Measurements from ENCODE around the gene IFNA8.
"Not testable (repeated sequence)": the region's sequence is repeated elsewhere in the genome, so short reads cannot be mapped to it uniquely, and the experiment has no call there.

Gene IFNA8

GRCh38 chr9:21408817-21409216, at the start of gene IFNA8:
TSS of gene IFNA8 (plus strand) at chr9:21409117. CDS start at chr9:21409177, 60 bp downstream.
- no peak for DNase-seq

- no peak for DNase-seq
Measured at GRCh38 chr9:21362287-21362686, 46.6 kb upstream of the IFNA8 start.

GRCh38 chr9:21367169-21367568, 41.7 kb upstream of the IFNA8 start:
- DNase-seq, result not testable (repeated sequence)

- DNase-seq, result no peak
Measured at GRCh38 chr9:21367957-21368356, 41.0 kb upstream of the IFNA8 start, which contains the start of gene IFNA13. TSS of gene IFNA13 (minus strand) at chr9:21368057. CDS start at chr9:21368010, 47 bp downstream.

GRCh38 chr9:21371467-21371866, 37.5 kb upstream of the IFNA8 start:
- DNase-seq, result not testable (repeated sequence)

- no peak for DNase-seq
Measured at GRCh38 chr9:21381448-21382339, 27.2 kb upstream of the IFNA8 start.

GRCh38 chr9:21383627-21384026, 25.3 kb upstream of the IFNA8 start:
- no peak for DNase-seq

- DNase-seq, result no peak
Measured at GRCh38 chr9:21385131-21385670, 23.7 kb upstream of the IFNA8 start, which contains the start of gene IFNA2. TSS of gene IFNA2 (minus strand) at chr9:21385398. CDS start at chr9:21385329, 69 bp downstream.

GRCh38 chr9:21392270-21392669, 16.6 kb upstream of the IFNA8 start:
- DNase-seq, result no peak

- peak; percentile 59 for DNase-seq
Measured at GRCh38 chr9:21395778-21396717, 12.9 kb upstream of the IFNA8 start.

- no peak for DNase-seq
Measured at GRCh38 chr9:21398955-21399489, 9.9 kb upstream of the IFNA8 start.

GRCh38 chr9:21399956-21400355, 9.0 kb upstream of the IFNA8 start:
- no peak for DNase-seq

GRCh38 chr9:21402386-21403251, 6.3 kb upstream of the IFNA8 start:
- peak; percentile 34 for DNase-seq

GRCh38 chr9:21404146-21404545, 4.8 kb upstream of the IFNA8 start:
- no peak for DNase-seq

GRCh38 chr9:21412107-21412506, 3.2 kb downstream of the IFNA8 start:
- no peak for DNase-seq

- no peak for DNase-seq
Measured at GRCh38 chr9:21413151-21413550, 4.2 kb downstream of the IFNA8 start.

GRCh38 chr9:21413624-21414023, 4.7 kb downstream of the IFNA8 start:
- DNase-seq, result no peak

GRCh38 chr9:21414220-21414940, 5.5 kb downstream of the IFNA8 start:
- DNase-seq, result no peak

GRCh38 chr9:21415493-21416267, 6.8 kb downstream of the IFNA8 start:
- DNase-seq, result no peak

GRCh38 chr9:21428235-21428634, 19.3 kb downstream of the IFNA8 start:
- no peak for DNase-seq

All from right hindlimb (tissue), 1 donor.